ENCODE results near the gene TEK.

- TF ChIP-seq EZH2phosphoT487 (IDR thresholded peaks at IDR 0.05; ENCODE audit: insufficient read depth, low read depth) (no peak), EZH2 (IDR thresholded peaks at IDR 0.05; ENCODE audit: insufficient read depth, poor library complexity, severe bottlenecking) (no peak)
These were observed 3.2 kb downstream of the TEK start for GRCh38 chr9:27112235-27112634.

All from GM23248 (cell line).